ENCODE results near the gene ANTXR1.

The ANTXR1 gene

GRCh38 chr2:69007169-69007568 is 5.8 kb upstream of the ANTXR1 start:
- no peak for DNase-seq

DNA sequence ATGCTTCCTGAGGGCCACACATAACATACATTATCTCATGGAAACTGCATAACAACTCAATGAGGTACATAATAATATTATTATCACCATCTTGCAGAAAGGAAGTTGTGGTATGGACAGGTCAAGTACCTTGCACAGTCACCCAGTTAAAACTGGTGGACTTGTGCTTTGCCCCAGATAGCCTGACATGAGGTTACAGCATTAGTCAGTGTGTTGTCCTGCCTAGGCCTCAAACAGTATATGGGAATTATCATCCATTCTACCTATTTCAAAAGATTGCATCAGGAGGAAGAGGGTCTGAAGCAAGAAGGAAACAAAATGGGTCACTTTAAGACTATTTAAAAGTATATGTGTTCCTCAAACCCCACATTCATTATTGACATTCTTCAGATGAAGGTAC is 5.4 kb upstream of the ANTXR1 start:
- no peak for DNase-seq

DNA sequence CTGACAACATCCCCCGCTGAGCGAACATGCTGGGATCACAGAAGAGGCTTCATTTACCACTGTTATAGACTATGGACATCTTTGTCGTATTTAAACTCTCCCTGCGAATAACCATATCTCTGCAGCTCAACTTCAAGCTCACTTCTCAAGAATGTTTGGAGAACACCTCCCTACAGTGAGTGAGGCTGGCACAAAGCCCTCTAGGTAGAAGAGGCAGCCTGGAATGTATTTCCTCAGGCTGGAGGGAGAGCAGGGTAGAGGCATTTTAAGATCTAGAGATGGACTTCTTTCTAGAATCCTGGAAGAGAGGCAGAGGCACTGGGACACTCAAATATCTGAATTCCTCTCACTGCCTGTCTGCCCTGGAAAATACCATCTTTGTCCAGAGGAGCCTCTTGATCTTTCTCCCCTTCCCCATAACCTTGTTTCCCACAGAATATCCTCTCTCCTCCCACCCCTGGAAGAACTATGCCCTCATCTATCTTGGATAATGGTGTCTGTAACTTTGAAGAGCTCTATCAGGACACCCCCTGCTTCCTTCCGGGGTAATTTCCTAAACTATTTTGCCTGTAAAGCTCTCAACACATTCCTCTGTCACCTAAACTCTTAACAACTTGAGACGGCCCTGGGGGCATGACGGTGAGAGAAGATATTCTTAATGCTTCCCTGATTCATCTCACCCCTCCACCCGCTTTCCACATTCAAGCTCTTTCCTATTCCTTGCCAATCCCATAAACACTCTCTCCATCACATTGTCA is 2.4 kb upstream of the ANTXR1 start:
- DNase-seq = peak in 1 of 3 experiments; percentile 34

- DNase-seq = peak in 1 of 3 experiments; percentile 18
These were observed 1.3 kb upstream of the ANTXR1 start for GRCh38 chr2:69011611-69012157.

DNA sequence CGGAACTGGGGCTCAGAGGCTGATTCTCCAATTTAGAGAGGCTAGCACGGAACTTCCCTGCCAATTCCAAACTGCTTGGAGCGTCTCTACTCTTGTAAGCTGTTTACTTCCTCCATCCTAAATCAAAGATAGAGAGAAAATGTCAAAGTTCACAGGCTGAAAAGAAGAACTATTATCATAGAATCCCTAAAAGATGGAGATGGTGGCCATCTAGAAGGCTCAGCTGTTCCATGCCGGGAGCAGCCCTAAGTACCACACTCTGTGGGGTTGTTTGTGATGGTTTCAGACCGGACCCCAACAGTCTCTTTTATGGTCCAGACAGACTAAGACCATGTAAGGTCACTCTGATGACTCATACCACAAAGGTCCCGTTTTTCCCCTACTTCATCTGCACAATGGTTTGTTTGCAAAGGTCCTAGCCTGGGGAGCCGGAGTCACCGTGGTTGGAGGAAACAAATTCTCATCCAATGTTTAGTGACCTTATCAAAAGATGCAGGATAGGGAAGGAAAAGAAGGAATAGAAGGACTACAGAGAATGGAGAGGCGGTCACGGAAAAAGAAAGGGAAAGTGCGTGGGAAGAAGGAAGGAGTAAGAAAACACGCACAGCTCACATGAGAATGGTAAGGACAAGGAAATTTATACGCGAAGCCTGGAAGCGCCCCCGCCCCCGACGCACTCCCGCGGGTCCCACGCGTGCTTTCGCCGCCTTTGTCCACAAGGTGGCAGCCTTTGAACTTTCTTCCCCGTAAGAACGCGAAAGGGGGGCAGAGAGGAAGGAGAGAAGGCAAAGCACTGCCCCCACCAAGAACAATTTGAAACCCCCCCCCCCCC is 453 bp upstream of the ANTXR1 start:
- peak; percentile 78 to 92 (median 88) for DNase-seq

- peak in 1 of 3 experiments; percentile 59 for DNase-seq
These were observed 1.2 kb downstream of the ANTXR1 start for GRCh38 chr2:69013840-69014821.

DNA sequence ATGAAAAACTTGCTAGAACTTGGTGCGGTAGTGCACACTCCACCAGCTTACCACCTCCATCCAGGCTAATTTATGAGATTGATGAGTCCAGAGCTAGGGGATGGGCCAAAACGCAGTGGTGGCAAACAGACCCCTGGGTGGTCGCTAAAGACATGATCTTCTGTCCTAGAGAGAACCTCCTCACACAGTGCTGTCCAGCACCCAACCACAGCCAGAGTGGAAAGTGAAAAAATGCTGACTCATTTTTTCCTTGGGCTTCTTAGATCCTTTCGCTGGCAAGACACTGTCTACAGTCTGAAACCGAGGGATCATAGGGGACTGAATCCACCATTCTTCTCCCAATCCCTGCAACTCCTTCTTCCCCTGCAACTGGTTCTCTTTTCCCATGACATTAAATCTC is 4.1 kb downstream of the ANTXR1 start:
- no peak for DNase-seq

DNA sequence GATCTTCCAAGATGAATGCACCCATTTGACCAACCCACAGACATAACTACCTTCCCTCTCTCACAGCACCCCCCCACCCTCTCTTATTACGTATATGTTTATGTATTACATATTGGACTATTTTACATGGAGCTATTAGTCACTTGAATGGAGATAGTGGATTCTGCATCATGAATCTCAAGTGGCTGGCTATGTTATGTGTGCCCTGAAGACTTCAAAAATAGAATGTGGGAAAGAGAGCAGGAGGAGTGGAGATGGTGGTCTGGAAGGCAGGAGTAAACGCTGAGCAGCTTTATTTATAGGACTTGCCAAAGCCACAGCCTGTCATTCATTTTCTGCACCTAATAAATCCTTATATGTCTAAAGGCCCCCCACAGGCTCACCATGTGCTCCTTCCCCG is 4.9 kb downstream of the ANTXR1 start:
- no peak for DNase-seq

DNA sequence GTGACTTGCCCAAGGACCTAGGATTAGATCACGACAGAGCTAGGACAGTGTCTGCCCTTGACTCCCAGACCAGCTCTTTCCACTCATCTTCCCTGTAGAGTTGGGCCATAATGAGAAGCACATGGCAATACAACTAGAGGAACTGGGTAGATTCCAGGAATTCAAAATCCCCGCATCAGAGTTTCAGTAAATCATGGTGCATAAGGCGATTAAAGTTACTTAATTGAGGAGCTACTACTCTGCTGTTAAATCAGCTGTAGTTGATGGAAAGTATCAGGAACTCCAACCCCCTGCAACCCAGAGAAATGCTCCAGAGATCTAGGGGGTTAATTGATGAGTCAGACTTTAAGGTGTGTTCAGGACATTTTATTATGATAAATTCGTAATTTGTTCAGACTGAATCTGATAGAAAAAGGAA is 5.7 kb downstream of the ANTXR1 start:
- DNase-seq = no peak

- peak in 1 of 3 experiments; percentile 11 for DNase-seq
These were observed 7.8 kb downstream of the ANTXR1 start for GRCh38 chr2:69020496-69021426.

DNA sequence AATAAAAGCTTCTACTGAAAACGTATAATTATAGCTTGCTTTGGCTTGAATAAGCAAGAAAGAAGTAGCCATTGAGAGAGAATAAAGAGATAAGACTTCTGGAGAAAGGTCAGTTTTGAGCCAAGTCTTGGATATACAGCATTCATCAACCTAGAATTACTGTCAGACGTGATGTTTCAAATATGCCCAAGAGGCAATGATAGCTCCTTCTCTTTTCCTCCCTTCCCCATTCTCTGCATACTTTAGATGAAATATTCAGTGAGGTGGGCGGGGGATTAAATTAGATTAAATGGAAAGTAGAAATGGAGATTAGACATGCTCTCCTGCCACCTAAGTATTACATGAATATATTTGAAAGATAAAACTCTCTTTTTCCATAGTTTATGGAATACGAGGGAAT is 8.7 kb downstream of the ANTXR1 start:
- DNase-seq = no peak

DNA sequence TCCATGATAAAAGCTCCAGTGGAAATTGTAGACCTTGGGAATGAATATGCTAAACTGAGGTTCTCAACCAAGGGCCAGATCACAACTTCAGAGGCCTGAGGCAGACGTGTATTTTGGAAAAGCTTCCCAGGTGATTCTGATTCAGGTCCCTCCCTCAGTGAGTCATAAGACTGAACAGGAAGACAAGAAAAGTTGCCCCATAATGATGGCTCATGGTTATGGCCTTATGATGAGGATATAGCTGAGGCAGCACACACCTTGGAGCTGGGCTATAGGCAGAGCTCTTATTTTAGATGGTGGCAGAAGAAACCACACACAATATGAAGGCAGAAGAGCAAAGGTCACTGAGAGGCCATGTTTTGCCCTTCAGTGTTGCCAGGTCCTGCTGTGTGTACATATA is 9.6 kb downstream of the ANTXR1 start:
- DNase-seq = no peak

- no peak for DNase-seq
These were observed 10.3 kb downstream of the ANTXR1 start for GRCh38 chr2:69023236-69023635.

GRCh38 chr2:69026026-69026425 is 13.0 kb downstream of the ANTXR1 start:
- DNase-seq = peak; percentile 46 to 70 (median 68)

DNA sequence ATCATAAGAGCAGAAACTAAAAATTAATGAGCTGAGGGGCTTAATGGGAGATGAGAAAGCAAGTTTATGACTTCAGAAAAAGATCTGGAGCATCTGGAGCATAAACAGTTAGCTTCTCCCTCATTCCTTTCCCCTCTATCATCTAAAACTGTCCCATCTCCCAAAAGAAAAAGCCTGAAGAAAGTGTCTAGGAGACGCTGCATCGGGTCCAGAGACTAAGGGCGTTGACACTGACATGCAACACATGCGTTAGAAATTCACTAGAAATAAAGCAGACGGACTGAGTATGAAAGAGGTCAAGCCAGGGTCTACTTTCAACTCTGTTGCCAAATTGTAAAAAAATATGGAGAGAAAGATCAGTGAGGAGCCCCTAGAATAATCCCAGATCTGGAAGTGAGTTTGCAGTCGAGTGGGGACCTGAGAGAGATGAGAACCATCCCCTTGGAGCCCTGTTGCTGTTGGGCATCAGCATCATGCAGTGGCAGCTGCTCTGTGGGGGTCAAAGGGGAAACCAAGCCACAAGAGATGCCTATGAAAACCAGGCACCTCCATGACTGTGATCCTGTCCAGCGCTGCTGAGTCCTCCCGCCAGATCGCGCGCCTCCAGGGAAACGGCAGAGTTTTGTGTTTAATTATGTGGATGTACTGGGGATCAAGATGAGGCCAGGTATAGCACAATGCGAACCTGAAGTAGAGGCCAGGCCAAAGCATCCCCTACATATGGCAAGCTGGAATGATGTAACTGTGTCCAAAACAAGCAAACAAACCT is 13.9 kb downstream of the ANTXR1 start:
- DNase-seq = no peak

- DNase-seq = no peak
These were observed 17.9 kb downstream of the ANTXR1 start for GRCh38 chr2:69030800-69031428.

DNA sequence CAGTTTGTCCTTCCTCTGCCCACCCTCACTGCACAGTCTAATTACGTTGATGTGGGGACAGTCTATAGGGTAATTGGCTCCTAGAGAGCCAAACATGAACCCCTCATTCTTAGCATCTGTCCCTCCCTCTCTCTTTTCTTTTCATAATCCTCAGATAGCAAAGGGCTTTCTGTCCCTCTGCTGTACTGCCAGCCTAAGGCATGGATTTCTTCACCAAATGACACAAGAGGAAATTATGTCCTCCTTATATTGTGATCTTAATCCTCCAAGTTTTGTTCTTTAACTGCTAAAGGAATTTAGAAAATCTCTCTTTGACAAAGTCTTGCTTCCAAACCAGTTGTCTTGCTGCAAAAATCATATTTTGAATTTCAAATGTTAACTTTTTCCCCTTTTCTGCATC is 18.5 kb downstream of the ANTXR1 start:
- no peak for DNase-seq

DNA sequence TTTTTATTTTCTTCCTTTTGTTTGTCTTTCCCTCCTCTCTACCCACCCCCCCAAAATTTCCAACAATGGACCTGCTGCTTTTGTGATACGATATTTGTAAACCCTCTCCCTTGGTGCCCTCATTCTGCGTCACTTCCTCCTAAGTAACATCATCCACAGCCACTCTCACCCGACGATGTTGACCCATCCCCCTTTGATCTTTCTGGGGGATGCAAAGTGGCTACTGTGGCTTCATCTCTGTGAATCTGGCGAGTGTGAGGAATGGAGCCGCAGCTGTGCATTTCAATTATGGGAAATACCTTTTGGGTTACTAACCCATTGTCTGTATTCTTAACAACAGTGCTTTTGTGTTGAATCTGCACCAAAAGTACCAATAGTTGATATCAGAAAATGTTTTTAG is 19.4 kb downstream of the ANTXR1 start:
- peak in 1 of 3 experiments; percentile 9 for DNase-seq

- DNase-seq = no peak
These were observed 20.6 kb downstream of the ANTXR1 start for GRCh38 chr2:69033461-69034095.

- no peak for DNase-seq
These were observed 21.1 kb downstream of the ANTXR1 start for GRCh38 chr2:69034122-69034521.

Data from NCI-H1417 (cell line).